Neural cell (in vitro differentiated cells): ENCODE results near the gene MAST4. TPM values are rescaled to one million over a fixed set of nuclear protein-coding genes. Genes with fewer than 3 reads are reported as not detected.

Source experiments
- H2AFZ ChIP-seq: fragments of 200-600, 300-800 bp; sonication (generic), shearing (Covaris generic); 2 replicates; pipeline ENCODE4 v1.6.0; 2014; ENCODE audit warnings: low read depth, mild to moderate bottlenecking, antibody characterized with exemption, low read length, moderate library complexity
- H3F3A ChIP-seq: fragments of 200-600 bp; shearing (Covaris generic); 2 replicates; pipeline ENCODE4 v1.6.1; 2016; ENCODE audit warnings: mild to moderate bottlenecking, moderate library complexity, mixed read lengths, antibody characterized with exemption, low read length; ENCODE audit not compliant: insufficient read depth, poor library complexity, severe bottlenecking
- H3K27ac ChIP-seq: fragments of 200-600, 300-800 bp; sonication (generic), shearing (Covaris generic); 2 replicates; pipeline ENCODE4 v1.5.1; 2014; ENCODE audit warnings: mild to moderate bottlenecking, low read length, moderate library complexity
- H3K27me3 ChIP-seq: fragments of 300-800, 200-600 bp; sonication (generic), shearing (Covaris generic); 2 replicates; pipeline ENCODE4 v1.6.0; 2014; ENCODE audit warnings: mild to moderate bottlenecking, low read depth, low read length, moderate library complexity; ENCODE audit not compliant: insufficient read depth
- H3K36me3 ChIP-seq: fragments of 300-800, 200-600 bp; sonication (generic), shearing (Covaris generic); 2 replicates; pipeline ENCODE4 v1.5.1; 2014; ENCODE audit warnings: mild to moderate bottlenecking, antibody characterized with exemption, low read length, moderate library complexity; ENCODE audit not compliant: insufficient read depth
- H3K4me2 ChIP-seq: fragments of 300-800, 200-600 bp; sonication (generic), shearing (Covaris generic); 2 replicates; pipeline ENCODE4 v1.6.0; 2014; ENCODE audit warnings: mild to moderate bottlenecking, low read length
- H3K4me3 ChIP-seq: fragments of 300-800, 200-600 bp; sonication (generic), shearing (Covaris generic); 2 replicates; pipeline ENCODE4 v1.5.1; 2014; ENCODE audit warnings: mild to moderate bottlenecking, low read length, moderate library complexity
- H3K79me2 ChIP-seq: fragments of 200-600 bp; shearing (Covaris generic); replicated peaks from 2 replicates; pipeline ENCODE4 v1.6.0; 2014; ENCODE audit warnings: mild to moderate bottlenecking, low read length, moderate library complexity; ENCODE audit not compliant: insufficient read depth
- H3K9ac ChIP-seq: fragments of 300-800, 200-600 bp; sonication (generic), shearing (Covaris generic); 2 replicates; pipeline ENCODE4 v1.6.1; 2016; ENCODE audit warnings: mild to moderate bottlenecking, low read length, mixed read lengths
- H3K9me2 ChIP-seq: fragments of 200-600 bp; shearing (Covaris generic); 2 replicates; pipeline ENCODE4 v1.6.1; 2016; ENCODE audit warnings: mild to moderate bottlenecking, low read length, mixed read lengths; ENCODE audit not compliant: insufficient read depth
- H3K9me3 ChIP-seq: fragments of 200-600, 300-800 bp; sonication (generic), shearing (Covaris generic); 2 replicates; pipeline ENCODE4 v1.6.1; 2016; ENCODE audit warnings: mild to moderate bottlenecking, mixed run types, low read length, moderate library complexity, mixed read lengths
- H4K20me1 ChIP-seq: fragments of 200-600 bp; shearing (Covaris generic); 2 replicates; pipeline ENCODE4 v1.6.1; 2016; ENCODE audit warnings: mild to moderate bottlenecking, mixed run types; ENCODE audit not compliant: insufficient read depth
- CTCF ChIP-seq: fragments of 450-650 bp; IDR thresholded peaks from 2 replicates; pipeline ENCODE4 v1.5.1; 2014; ENCODE audit warnings: antibody characterized with exemption, mild to moderate bottlenecking, moderate library complexity; ENCODE audit not compliant: poor library complexity, severe bottlenecking
- EP300 ChIP-seq: fragments of 450-650 bp; conservative IDR thresholded peaks from 2 replicates; pipeline ENCODE4 v1.6.1; 2014; ENCODE audit warnings: antibody characterized with exemption, mild to moderate bottlenecking, moderate library complexity; ENCODE audit not compliant: poor library complexity, severe bottlenecking
- EZH2 ChIP-seq: fragments of 200-600, 300-800 bp; shearing (Covaris generic), sonication (generic); IDR thresholded peaks from 2 replicates; pipeline ENCODE4 v1.6.1; 2014; ENCODE audit warnings: antibody characterized with exemption, low read length, borderline replicate concordance, mild to moderate bottlenecking; ENCODE audit not compliant: insufficient read depth, poor library complexity, severe bottlenecking
- MXI1 ChIP-seq: fragments of 450-650 bp; conservative IDR thresholded peaks from 2 replicates; pipeline ENCODE4 v1.6.1; 2014; ENCODE audit warnings: antibody characterized with exemption, mild to moderate bottlenecking; ENCODE audit not compliant: poor library complexity, severe bottlenecking
- POLR2AphosphoS5 ChIP-seq: IDR thresholded peaks from 2 replicates; pipeline ENCODE4 v1.6.1; 2012
- RAD21 ChIP-seq: fragments of 450-650 bp; conservative IDR thresholded peaks from 2 replicates; pipeline ENCODE4 v1.6.1; 2014; ENCODE audit warnings: antibody characterized with exemption, mild to moderate bottlenecking, moderate library complexity
- REST ChIP-seq: IDR thresholded peaks from 2 replicates; pipeline ENCODE4 v1.6.1; 2012; ENCODE audit warnings: borderline replicate concordance
- SMC3 ChIP-seq: fragments of 450-650 bp; conservative IDR thresholded peaks from 2 replicates; pipeline ENCODE4 v1.6.1; 2014; ENCODE audit warnings: antibody characterized with exemption, mild to moderate bottlenecking, moderate library complexity; ENCODE audit not compliant: poor library complexity
- TAF1 ChIP-seq: IDR thresholded peaks from 2 replicates; pipeline ENCODE4 v1.6.1; 2012; ENCODE audit warnings: low read depth
- polyA plus RNA-seq: library from polyadenylated mRNA; depleted of rRNA; stranded (reverse); fragments of >200 nt; gene quantifications from 2 replicates; pipeline ENCODE4 v1.2.3, GENCODE V29; 2014

MAST4 gene
- polyA plus RNA-seq, 1 donor from 2014 or later = 2.3 TPM

- Histone ChIP-seq H3K9ac (no peak overlapping the region), H3K36me3 (no peaks in the 10 kb centered on the region), H2AFZ (no peak overlapping the region), H4K20me1 (no peaks in the 10 kb centered on the region), H3K27me3 (no peaks in the 10 kb centered on the region), H3K9me3 (no peaks in the 10 kb centered on the region), H3K4me3 (no peak overlapping the region), H3K79me2 (no peaks in the 10 kb centered on the region), H3F3A (no peaks in the 10 kb centered on the region), H3K4me2 (no peak overlapping the region), H3K9me2 (no peaks in the 10 kb centered on the region), H3K27ac (no peak overlapping the region)
- no peak for TF ChIP-seq POLR2AphosphoS5
- no peak for TF ChIP-seq MXI1
- TF ChIP-seq RAD21 = no peak
- no peak for TF ChIP-seq EZH2
Observed at GRCh38 chr5:66923457-66923856, 327.3 kb downstream of the MAST4 start.

GRCh38 chr5:66923922-66924321 lies 327.7 kb downstream of the MAST4 start:
- Histone ChIP-seq H3K4me2 (no peak overlapping the region), H3K27ac (no peak overlapping the region), H3F3A (no peaks in the 10 kb centered on the region), H3K79me2 (no peaks in the 10 kb centered on the region), H3K9me2 (no peaks in the 10 kb centered on the region), H3K9me3 (no peaks in the 10 kb centered on the region), H4K20me1 (no peaks in the 10 kb centered on the region), H3K9ac (no peak overlapping the region), H3K36me3 (no peaks in the 10 kb centered on the region), H2AFZ (no peak overlapping the region), H3K27me3 (no peaks in the 10 kb centered on the region), H3K4me3 (no peak overlapping the region)
- TF ChIP-seq RAD21 (no peak), CTCF (no peak), MXI1 (no peak), POLR2AphosphoS5 (no peak), REST (no peak), EP300 (no peak), SMC3 (no peak), EZH2 (no peak), TAF1 (no peak)

GRCh38 chr5:66927140-66927539 lies 330.9 kb downstream of the MAST4 start:
- TF ChIP-seq TAF1 (no peak), REST (no peak), SMC3 (no peak), POLR2AphosphoS5 (no peak), MXI1 (no peak), RAD21 (no peak), EZH2 (no peak), EP300 (no peak), CTCF (no peak)
- no peaks in the 10 kb centered on the region for H3F3A ChIP-seq
- no peaks in the 10 kb centered on the region for H3K9me2 ChIP-seq
- H3K4me3 ChIP-seq = no peak overlapping the region
- no peaks in the 10 kb centered on the region for H3K79me2 ChIP-seq
- H4K20me1 ChIP-seq = no peaks in the 10 kb centered on the region
- no peaks in the 10 kb centered on the region for H3K9me3 ChIP-seq
- H2AFZ ChIP-seq = no peak overlapping the region
- no peak overlapping the region for H3K4me2 ChIP-seq
- H3K9ac ChIP-seq = no peak overlapping the region
- no peaks in the 10 kb centered on the region for H3K27me3 ChIP-seq
- H3K36me3 ChIP-seq = no peaks in the 10 kb centered on the region
- H3K27ac ChIP-seq = no peak overlapping the region
